Gastrocnemius medialis (tissue), 4 donors: Measurements from ENCODE around the gene GUSB. TPM values are rescaled to one million over a fixed set of nuclear protein-coding genes. Genes with fewer than 3 reads are reported as not detected.

ENCODE experiments used
- ATAC-seq, 2 donors: fragments of 150-250 bp; one replicate each; pipeline ENCODE4 v1.9.1; 2016
- DNase-seq, 2 donors: peaks; one replicate each; pipeline ENCODE4 v3.0.0-alpha.2; 2019
- H3K27ac ChIP-seq, 4 donors: fragments of 200-600 bp; sonication (generic); 1 replicate in 1 of 4; 2 replicates in 3 of 4; pipeline ENCODE4 v1.5.1; 2016 to 2018; ENCODE audit warnings: mild to moderate bottlenecking in 2 of 4, moderate library complexity in 1 of 4
- H3K27me3 ChIP-seq, 3 donors: fragments of 200-600 bp; sonication (generic) in 2 of 3; 1 replicate in 1 of 3; 2 replicates in 2 of 3; pipeline versions ENCODE4 v1.5.1 to v1.6.0; 2016 to 2019; ENCODE audit warnings: mild to moderate bottlenecking in 1 of 3, moderate library complexity in 1 of 3
- H3K36me3 ChIP-seq, 2 donors: fragments of 200-600 bp; sonication (generic) in 1 of 2; one replicate each; pipeline ENCODE4 v1.5.1; 2017 to 2018
- H3K4me1 ChIP-seq, 2 donors: fragments of 200-600 bp; sonication (generic) in 1 of 2; one replicate each; pipeline ENCODE4 v1.5.1; 2016 to 2017; ENCODE audit warnings: mild to moderate bottlenecking in 2 of 2
- H3K4me3 ChIP-seq, 4 donors: fragments of 200-600 bp; sonication (generic) in 3 of 4; 1 replicate in 1 of 4; 2 replicates in 3 of 4; pipeline ENCODE4 v1.5.1; 2016 to 2019; ENCODE audit warnings: mild to moderate bottlenecking in 2 of 4
- H3K9me3 ChIP-seq, 3 donors: fragments of 200-600 bp; sonication (generic) in 2 of 3; 1 replicate in 1 of 3; 2 replicates in 2 of 3; pipeline ENCODE4 v1.5.1; 2016 to 2019
- POLR2A ChIP-seq, 2 donors: fragments of 450-650 bp; IDR thresholded peaks; one replicate each; pipeline ENCODE4 v1.6.1; 2017; ENCODE audit warnings: antibody characterized with exemption in 2 of 2, mild to moderate bottlenecking in 2 of 2, moderate library complexity in 2 of 2
- in situ Hi-C, 4 donors: fragments of 200-750 bp; cut with MboI; loops; one replicate each; pipeline versions ENCODE4 v1.15.0 to v1.8.0; 2017; ENCODE audit warnings: low sequenced_read_pairs in 4 of 4
- intact Hi-C: fragments of 100-400 bp; cut with DNase I; formaldehyde crosslinking; loops from one replicate; pipeline ENCODE4 v1.15.1; 2023; ENCODE audit warnings: low total_unique reads
- total RNA-seq, 4 donors: library from RNA; depleted of rRNA; stranded (reverse); fragments of >200 nt; gene quantifications; one replicate each; pipeline versions ENCODE4 v1.1.0 to v1.2.3, GENCODE V29; 2016
- TF ChIP-seq, protein P1 (sequence below), 5 experiments: fragments of 450-650 bp in 3 of 5; fragments of 200-600 bp in 2 of 5; sonication (generic) in 2 of 5; IDR thresholded peaks in 4 of 5; conservative IDR thresholded peaks in 1 of 5; 1 replicate in 4 of 5; 2 replicates in 1 of 5; pipeline ENCODE4 v1.5.1; 2016 to 2019; ENCODE audit warnings: antibody characterized with exemption in 5 of 5, mild to moderate bottlenecking in 3 of 5, moderate library complexity in 3 of 5

GUSB gene
- total RNA-seq, 4 donors from 2014 or later: 2.4 to 7.1 (median 5.8) TPM

GRCh38 chr7:65960351-65961074 is 21.5 kb downstream of the GUSB start:
- Histone ChIP-seq H3K27me3 (no peaks in the 10 kb centered on the region), H3K27ac (peak overlapping the region in 2 of 4 donors; percentile 42 to 50), H3K9me3 (no peaks in the 10 kb centered on the region), H3K36me3 (peaks cover 4 to 80% of the 10 kb centered on the region in 2 donors), H3K4me3 (no peak overlapping the region), H3K4me1 (no peaks in the 10 kb centered on the region)
- ATAC-seq (peak; percentile 82 to 83), DNase-seq (no peak)
- TF ChIP-seq, protein P1, sequence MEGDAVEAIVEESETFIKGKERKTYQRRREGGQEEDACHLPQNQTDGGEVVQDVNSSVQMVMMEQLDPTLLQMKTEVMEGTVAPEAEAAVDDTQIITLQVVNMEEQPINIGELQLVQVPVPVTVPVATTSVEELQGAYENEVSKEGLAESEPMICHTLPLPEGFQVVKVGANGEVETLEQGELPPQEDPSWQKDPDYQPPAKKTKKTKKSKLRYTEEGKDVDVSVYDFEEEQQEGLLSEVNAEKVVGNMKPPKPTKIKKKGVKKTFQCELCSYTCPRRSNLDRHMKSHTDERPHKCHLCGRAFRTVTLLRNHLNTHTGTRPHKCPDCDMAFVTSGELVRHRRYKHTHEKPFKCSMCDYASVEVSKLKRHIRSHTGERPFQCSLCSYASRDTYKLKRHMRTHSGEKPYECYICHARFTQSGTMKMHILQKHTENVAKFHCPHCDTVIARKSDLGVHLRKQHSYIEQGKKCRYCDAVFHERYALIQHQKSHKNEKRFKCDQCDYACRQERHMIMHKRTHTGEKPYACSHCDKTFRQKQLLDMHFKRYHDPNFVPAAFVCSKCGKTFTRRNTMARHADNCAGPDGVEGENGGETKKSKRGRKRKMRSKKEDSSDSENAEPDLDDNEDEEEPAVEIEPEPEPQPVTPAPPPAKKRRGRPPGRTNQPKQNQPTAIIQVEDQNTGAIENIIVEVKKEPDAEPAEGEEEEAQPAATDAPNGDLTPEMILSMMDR (IDR thresholded peaks at IDR 0.05 in 4 of 5, conservative IDR thresholded peaks at IDR 0.05 in 1 of 5): no peak
- TF ChIP-seq POLR2A (IDR thresholded peaks at IDR 0.05): no peak
- in situ Hi-C loops: no loop called here
- intact Hi-C loops: no loop called here

DNA sequence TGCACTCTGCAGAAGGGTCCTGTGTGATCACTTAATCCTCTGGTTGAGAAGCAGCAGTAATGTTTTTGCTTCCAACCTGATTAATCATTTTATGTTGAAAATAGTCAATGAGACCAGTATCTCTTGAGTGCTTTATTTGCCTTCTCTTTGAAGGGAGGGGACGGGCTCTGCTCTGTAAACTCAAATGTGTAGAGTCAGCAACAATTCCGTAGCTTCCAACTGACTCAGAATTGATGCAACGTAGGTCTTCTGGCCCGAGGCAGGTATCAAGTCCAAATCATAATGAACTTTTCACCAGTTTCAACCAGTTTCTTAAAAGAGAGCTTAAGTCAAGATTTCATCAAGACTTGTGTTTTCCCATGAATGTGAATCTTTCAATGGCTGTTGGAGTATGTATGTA is 26.3 kb downstream of the GUSB start:
- intact Hi-C loops (no loop called here), in situ Hi-C loops (no loop called here)
- no peak overlapping the region for H3K27ac ChIP-seq
- no peaks in the 10 kb centered on the region for H3K9me3 ChIP-seq
- H3K27me3 ChIP-seq: no peaks in the 10 kb centered on the region
- H3K4me1 ChIP-seq: no peaks in the 10 kb centered on the region
- DNase-seq (no peak), ATAC-seq (no peak)
- TF ChIP-seq, protein P1 (IDR thresholded peaks at IDR 0.05 in 4 of 5, conservative IDR thresholded peaks at IDR 0.05 in 1 of 5): no peak
- no peak for TF ChIP-seq POLR2A (IDR thresholded peaks at IDR 0.05)
- H3K36me3 ChIP-seq: peaks cover 0 to 47% of the 10 kb centered on the region in 2 donors
- no peak overlapping the region for H3K4me3 ChIP-seq

- DNase-seq: no peak
- Histone ChIP-seq H3K4me3 (no peak overlapping the region), H3K9me3 (no peaks in the 10 kb centered on the region), H3K27me3 (no peaks in the 10 kb centered on the region), H3K27ac (no peak overlapping the region), H3K36me3 (peaks cover 0 to 31% of the 10 kb centered on the region in 2 donors), H3K4me1 (no peaks in the 10 kb centered on the region)
- TF ChIP-seq, protein P1 (IDR thresholded peaks at IDR 0.05 in 4 of 5, conservative IDR thresholded peaks at IDR 0.05 in 1 of 5): no peak
- no peak for TF ChIP-seq POLR2A (IDR thresholded peaks at IDR 0.05)
- ATAC-seq: no peak
- in situ Hi-C loops (no loop called here), intact Hi-C loops (no loop called here)
Measured at GRCh38 chr7:65953890-65954450, 28.0 kb downstream of the GUSB start.

DNA sequence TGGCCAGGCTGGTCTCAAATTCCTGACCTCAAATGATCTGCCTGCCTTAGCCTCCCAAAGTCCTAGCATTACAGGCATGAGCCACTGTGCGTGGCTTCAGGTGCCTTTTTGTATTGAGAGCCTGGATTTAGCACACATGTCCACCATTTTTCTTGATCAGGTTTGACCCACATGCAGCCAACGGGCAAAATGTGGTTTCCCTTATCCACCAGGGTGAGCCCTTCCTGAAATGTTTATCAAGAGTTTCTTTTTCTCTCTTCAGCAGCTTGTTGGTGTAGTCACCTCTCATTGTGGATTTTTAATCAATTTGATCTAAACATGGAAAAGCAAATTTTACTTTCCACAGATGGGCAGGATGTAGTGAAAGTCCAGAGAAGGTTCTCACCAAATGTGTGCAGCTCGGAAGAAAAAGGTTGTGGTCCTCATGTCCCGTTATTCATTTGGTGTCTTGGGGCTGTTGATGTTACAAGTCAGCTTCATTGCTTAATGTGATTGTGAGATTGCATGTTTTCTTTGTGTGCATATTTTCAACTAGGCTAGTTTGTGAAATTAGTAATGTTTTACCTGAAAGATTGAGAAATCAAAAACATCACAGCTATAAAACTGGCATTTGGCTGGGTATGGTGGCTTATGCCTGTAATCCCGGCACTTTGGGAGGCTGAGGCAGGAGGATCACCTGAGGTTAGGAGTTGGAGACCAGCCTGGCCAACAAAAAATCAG is 28.9 kb downstream of the GUSB start:
- intact Hi-C loops: no loop called here
- Histone ChIP-seq H3K36me3 (peaks cover 0 to 23% of the 10 kb centered on the region in 2 donors), H3K4me1 (no peaks in the 10 kb centered on the region), H3K27me3 (no peaks in the 10 kb centered on the region), H3K4me3 (no peak overlapping the region), H3K27ac (no peak overlapping the region), H3K9me3 (no peaks in the 10 kb centered on the region)
- TF ChIP-seq, protein P1 (IDR thresholded peaks at IDR 0.05 in 4 of 5, conservative IDR thresholded peaks at IDR 0.05 in 1 of 5): no peak
- no peak for TF ChIP-seq POLR2A (IDR thresholded peaks at IDR 0.05)
- no peak for DNase-seq
- in situ Hi-C loops: no loop called here
- no peak for ATAC-seq
